Right lobe of liver (tissue), 4 donors: ENCODE results near the gene BEST1.

Experiments used
- POLR2A ChIP-seq: fragments of 450-650 bp; IDR thresholded peaks from one replicate; pipeline ENCODE4 v1.6.1; 2017; ENCODE audit warnings: antibody characterized with exemption, mild to moderate bottlenecking
- TF ChIP-seq, protein P1 (sequence below), 4 donors: fragments of 200-600 bp in 3 of 4; fragments of 450-650 bp in 1 of 4; IDR thresholded peaks; one replicate each; pipeline versions ENCODE4 v1.5.1 to v1.8.0; 2016 to 2022; ENCODE audit warnings: antibody characterized with exemption in 4 of 4, mild to moderate bottlenecking in 2 of 4
- donor health status: DM: no; HTN: no; CAD: no.
- donor health status: DM: no; HTN: no; CAD: no.
- donor health status: DM: no; HTN: yes; CAD: no.

DNA sequence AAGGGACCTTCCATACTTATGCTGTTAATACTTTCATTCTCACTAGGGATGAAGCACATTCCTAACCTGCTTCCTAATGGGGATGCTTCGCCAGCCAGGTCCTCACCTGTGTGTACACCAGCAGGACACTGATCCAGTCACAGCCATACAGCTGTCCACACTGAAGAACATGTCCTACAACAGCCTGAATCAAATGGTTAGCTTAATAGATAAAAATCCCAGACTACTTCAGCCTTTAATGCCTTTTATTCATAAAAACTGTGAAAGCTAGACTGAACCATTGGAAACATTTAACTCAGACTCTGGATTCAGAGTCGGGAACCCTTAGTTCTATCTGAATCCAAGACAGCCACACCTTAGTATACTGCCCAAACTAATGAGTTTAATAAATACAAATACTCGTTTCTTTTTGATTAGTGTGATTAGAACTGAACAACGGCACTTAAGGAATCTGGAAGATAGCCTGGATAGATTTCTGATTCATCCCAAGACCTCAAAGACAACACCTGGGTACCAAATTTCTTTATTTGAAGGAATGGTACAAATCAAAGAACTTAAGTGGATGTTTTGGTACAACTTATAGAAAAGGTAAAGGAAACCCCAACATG is 14.0 kb downstream of the BEST1 start:
- TF ChIP-seq, protein P1, sequence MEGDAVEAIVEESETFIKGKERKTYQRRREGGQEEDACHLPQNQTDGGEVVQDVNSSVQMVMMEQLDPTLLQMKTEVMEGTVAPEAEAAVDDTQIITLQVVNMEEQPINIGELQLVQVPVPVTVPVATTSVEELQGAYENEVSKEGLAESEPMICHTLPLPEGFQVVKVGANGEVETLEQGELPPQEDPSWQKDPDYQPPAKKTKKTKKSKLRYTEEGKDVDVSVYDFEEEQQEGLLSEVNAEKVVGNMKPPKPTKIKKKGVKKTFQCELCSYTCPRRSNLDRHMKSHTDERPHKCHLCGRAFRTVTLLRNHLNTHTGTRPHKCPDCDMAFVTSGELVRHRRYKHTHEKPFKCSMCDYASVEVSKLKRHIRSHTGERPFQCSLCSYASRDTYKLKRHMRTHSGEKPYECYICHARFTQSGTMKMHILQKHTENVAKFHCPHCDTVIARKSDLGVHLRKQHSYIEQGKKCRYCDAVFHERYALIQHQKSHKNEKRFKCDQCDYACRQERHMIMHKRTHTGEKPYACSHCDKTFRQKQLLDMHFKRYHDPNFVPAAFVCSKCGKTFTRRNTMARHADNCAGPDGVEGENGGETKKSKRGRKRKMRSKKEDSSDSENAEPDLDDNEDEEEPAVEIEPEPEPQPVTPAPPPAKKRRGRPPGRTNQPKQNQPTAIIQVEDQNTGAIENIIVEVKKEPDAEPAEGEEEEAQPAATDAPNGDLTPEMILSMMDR (IDR thresholded peaks at IDR 0.05): no peak
- TF ChIP-seq POLR2A: no peak
